Type B pancreatic cell (in vitro differentiated cells): ENCODE measurements around the gene PROCA1. TPM values are rescaled to one million over a fixed set of nuclear protein-coding genes. Genes with fewer than 3 reads are reported as not detected.
A peak's percentile ranks its signal among the peaks of the same experiment; 100 is the strongest.

Experiments used
- DNase-seq: peaks from one replicate; pipeline ENCODE4 v3.0.0; 2021; ENCODE audit warnings: mixed read lengths; ENCODE audit not compliant: unreplicated experiment; ENCODE audit errors: extremely low spot score
- H3K27ac Mint-ChIP-seq: 2 replicates; pipeline ENCODE4 v1.8.0; 2021; ENCODE audit warnings: mild to moderate bottlenecking, mixed read lengths
- H3K27me3 Mint-ChIP-seq: 2 replicates; pipeline ENCODE4 v1.8.0; 2021; ENCODE audit warnings: mixed read lengths
- H3K36me3 Mint-ChIP-seq: 2 replicates; pipeline ENCODE4 v1.8.0; 2021; ENCODE audit warnings: mixed read lengths
- H3K4me1 Mint-ChIP-seq: one replicate; pipeline ENCODE4 v1.8.0; 2021; ENCODE audit warnings: mixed read lengths; ENCODE audit not compliant: unreplicated experiment
- H3K4me3 Mint-ChIP-seq: 2 replicates; pipeline ENCODE4 v1.8.0; 2021; ENCODE audit warnings: mild to moderate bottlenecking, mixed read lengths
- H3K9me3 Mint-ChIP-seq: 2 replicates; pipeline ENCODE4 v1.8.0; 2021; ENCODE audit warnings: mixed read lengths
- CTCF ChIP-seq: fragments of 200-600 bp; sonication (generic); conservative IDR thresholded peaks from 2 replicates; pipeline ENCODE4 v1.5.0; 2021; ENCODE audit warnings: antibody characterized with exemption, mild to moderate bottlenecking
- total RNA-seq: library from RNA; stranded (reverse); gene quantifications from 2 replicates; pipeline ENCODE4 v1.2.1, GENCODE V29; 2021; ENCODE audit warnings: low replicate concordance

PROCA1 gene
- total RNA-seq, 1 donor from 2014 or later, result 9.2 TPM

GRCh38 chr17:28702752-28703150, 8.9 kb downstream of the PROCA1 start:
- no peak for TF ChIP-seq CTCF
- H3K36me3 Mint-ChIP-seq, result peaks cover 12% of the 10 kb centered on the region
- no peak for DNase-seq
- H3K4me3 Mint-ChIP-seq, result no peak overlapping the region
- no peak overlapping the region for H3K27ac Mint-ChIP-seq
- no peaks in the 10 kb centered on the region for H3K27me3 Mint-ChIP-seq
- peaks cover 11% of the 10 kb centered on the region for H3K4me1 Mint-ChIP-seq
- H3K9me3 Mint-ChIP-seq, result no peaks in the 10 kb centered on the region

- no peak overlapping the region for H3K4me3 Mint-ChIP-seq
- no peak for DNase-seq
- H3K27me3 Mint-ChIP-seq, result no peaks in the 10 kb centered on the region
- H3K4me1 Mint-ChIP-seq, result peaks cover 6% of the 10 kb centered on the region
- H3K9me3 Mint-ChIP-seq, result no peaks in the 10 kb centered on the region
- peaks cover 12% of the 10 kb centered on the region for H3K36me3 Mint-ChIP-seq
- no peak for TF ChIP-seq CTCF
- peak overlapping the region; percentile 34 for H3K27ac Mint-ChIP-seq
Measured at GRCh38 chr17:28702026-28702751, 9.5 kb downstream of the PROCA1 start.

GRCh38 chr17:28700830-28701492, 10.7 kb downstream of the PROCA1 start:
- H3K9me3 Mint-ChIP-seq, result no peaks in the 10 kb centered on the region
- no peak for DNase-seq
- peaks cover 4% of the 10 kb centered on the region for H3K4me1 Mint-ChIP-seq
- no peak for TF ChIP-seq CTCF
- no peak overlapping the region for H3K4me3 Mint-ChIP-seq
- peaks cover 12% of the 10 kb centered on the region for H3K36me3 Mint-ChIP-seq
- H3K27ac Mint-ChIP-seq, result no peak overlapping the region
- H3K27me3 Mint-ChIP-seq, result no peaks in the 10 kb centered on the region

GRCh38 chr17:28700278-28700677, 11.4 kb downstream of the PROCA1 start:
- Mint-ChIP-seq H3K27ac (no peak overlapping the region), H3K9me3 (no peaks in the 10 kb centered on the region)
- TF ChIP-seq CTCF, result no peak

GRCh38 chr17:28698253-28698941, 13.3 kb downstream of the PROCA1 start:
- H3K36me3 Mint-ChIP-seq, result peaks cover 19% of the 10 kb centered on the region
- peaks cover 4% of the 10 kb centered on the region for H3K4me1 Mint-ChIP-seq
- H3K27me3 Mint-ChIP-seq, result no peaks in the 10 kb centered on the region
- no peaks in the 10 kb centered on the region for H3K9me3 Mint-ChIP-seq
- peak overlapping the region; percentile 82 for H3K27ac Mint-ChIP-seq
- no peak for DNase-seq
- H3K4me3 Mint-ChIP-seq, result peak overlapping the region; percentile 35
- no peak for TF ChIP-seq CTCF

More at GRCh38 chr17:28700278-28700677, 11.4 kb downstream of the PROCA1 start:
- Mint-ChIP-seq H3K4me3 (no peak overlapping the region), H3K4me1 (peaks cover 4% of the 10 kb centered on the region), H3K27me3 (no peaks in the 10 kb centered on the region), H3K36me3 (peaks cover 12% of the 10 kb centered on the region)
- DNase-seq, result no peak
